GM12801 (cell line): ENCODE results near the gene TANC1.

ENCODE experiments used
- CTCF ChIP-seq: IDR thresholded peaks from one replicate; pipeline ENCODE4 v1.5.1; 2011; ENCODE audit warnings: control low read depth; ENCODE audit not compliant: insufficient read length; ENCODE audit errors: extremely low read depth

TANC1 gene

GRCh38 chr2:159185401-159186130, 217.1 kb downstream of the TANC1 start:
- TF ChIP-seq CTCF = no peak

DNA sequence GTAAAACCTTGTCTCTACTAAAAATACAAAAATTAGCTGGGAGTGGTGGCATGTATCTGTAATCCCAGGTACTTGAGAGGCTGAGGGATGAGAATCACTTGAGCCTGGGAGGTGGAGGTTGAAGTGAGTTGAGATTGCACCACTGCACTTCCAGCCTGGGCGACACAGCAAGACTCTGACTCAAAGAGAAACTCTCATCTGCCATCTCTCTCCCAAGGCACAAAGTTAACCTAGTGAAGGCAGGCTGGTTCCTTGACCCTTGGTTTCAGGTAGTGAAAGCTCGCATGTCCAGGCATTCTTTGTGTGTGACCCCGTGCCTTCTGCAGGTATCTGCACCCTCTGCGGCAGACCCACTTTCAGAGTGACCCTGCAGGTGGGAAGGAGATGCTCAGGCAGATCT, 218.0 kb downstream of the TANC1 start:
- no peak for TF ChIP-seq CTCF

DNA sequence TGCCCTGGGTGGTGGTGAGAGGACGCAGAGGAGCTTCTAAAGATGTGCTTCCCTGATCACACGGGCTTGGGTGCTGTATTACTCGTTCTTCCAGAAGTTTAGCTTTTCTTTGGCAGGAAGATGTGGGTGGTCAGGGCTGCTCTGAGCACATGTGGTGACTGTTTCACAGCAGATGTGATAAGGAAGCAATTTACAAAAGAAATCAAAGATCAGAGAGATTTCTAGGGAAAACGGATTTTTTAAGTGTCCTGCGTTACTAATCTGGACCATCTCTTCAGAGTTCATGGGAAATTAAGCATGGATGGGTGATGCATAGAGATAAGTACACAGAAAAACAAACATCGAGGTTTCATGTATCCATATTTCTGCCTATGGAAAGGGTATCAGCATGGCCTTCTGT, 218.7 kb downstream of the TANC1 start:
- no peak for TF ChIP-seq CTCF

DNA sequence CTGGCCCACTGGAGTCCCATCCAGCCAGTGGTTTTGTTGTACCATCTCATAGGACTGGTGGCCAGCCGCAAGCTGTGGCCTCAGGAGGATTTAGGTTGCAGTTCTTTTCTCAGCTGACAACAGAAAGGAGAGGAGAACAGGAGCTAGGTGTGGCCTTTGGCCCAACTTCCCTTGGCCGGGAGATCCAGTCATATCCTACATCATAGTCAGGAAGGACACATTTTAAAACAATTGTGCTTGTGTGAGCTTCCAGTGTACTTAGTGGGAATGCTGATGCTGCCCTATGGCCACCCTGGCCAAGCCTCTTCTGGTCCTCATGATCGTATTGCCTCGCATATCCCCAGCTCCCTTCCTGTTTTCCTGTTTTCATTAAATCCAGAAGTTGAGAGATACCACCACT, 220.0 kb downstream of the TANC1 start:
- no peak for TF ChIP-seq CTCF

DNA sequence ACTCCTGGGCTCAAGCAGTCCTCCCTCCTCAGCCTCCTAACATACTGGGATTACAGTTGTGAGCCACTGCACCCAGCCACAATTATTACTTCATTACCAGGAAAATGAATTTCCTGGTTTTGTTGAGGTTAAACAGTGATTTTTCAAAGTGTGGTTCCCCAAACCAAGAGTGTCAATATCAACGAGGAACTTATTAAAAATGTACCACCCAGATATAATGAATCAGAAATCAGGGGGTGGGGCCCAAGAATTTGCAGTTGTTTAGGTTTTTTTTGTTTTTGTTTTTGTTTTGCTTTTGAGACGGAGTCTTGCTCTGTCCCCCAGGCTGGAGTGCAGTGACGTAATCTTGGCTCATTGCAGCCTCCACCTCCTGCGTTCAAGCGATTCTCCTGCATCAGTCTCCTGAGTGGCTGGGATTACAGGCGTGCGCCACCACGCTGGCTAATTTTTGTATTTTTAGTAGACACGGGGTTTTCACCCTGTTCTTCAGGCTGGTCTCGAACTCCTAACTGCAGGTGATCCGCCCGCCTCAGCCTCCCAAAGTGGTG, 224.0 kb downstream of the TANC1 start:
- TF ChIP-seq CTCF = no peak

DNA sequence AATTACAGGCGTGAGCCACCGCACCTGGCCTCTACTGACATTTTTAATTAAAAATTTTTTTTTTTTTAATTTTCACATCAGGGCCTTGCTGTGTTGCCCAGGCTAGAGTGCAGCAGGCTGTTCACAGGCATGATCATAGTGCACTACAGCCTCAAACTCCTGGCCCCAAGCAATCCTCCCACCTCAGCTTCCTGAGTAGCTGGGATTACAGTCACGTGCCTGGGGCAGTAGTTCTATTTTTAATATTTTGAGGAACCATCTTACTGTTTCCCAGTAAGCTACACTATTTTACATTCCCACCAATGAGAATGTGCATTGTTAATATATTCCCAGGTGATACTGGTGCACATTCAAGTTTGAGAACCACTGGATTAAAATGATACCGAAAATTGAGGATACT, 225.4 kb downstream of the TANC1 start:
- TF ChIP-seq CTCF = no peak

DNA sequence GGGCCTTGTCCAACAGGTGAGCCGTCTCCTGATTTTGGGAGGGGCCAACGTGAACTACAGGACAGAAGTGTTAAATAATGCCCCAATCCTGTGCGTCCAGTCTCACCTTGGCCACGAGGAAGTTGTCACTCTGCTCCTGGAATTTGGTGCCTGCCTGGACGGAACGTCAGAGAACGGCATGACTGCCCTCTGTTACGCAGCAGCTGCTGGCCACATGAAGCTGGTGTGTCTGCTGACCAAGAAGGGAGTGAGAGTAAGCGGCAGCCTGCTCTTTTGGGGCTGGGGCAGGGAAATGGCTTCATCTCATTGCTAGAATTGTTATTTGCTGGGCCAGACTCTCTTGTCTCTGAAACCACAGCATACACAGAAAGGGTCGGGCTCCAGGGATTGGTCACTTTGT, 225.8 kb downstream of the TANC1 start:
- no peak for TF ChIP-seq CTCF
